Stimulated activated CD4-positive, alpha-beta T cell treated with anti-CD3 and anti-CD28 coated beads, Interleukin-2, amount 100 ng/mL, for 48 hours (primary cell): ENCODE results near the gene HAL.
A peak's percentile ranks its signal among the peaks of the same experiment; 100 is the strongest.

Source experiments
- DNase-seq, 2 donors: peaks; one replicate each; pipeline ENCODE4 v3.0.0-alpha.2; 2020

The HAL gene, protein sequence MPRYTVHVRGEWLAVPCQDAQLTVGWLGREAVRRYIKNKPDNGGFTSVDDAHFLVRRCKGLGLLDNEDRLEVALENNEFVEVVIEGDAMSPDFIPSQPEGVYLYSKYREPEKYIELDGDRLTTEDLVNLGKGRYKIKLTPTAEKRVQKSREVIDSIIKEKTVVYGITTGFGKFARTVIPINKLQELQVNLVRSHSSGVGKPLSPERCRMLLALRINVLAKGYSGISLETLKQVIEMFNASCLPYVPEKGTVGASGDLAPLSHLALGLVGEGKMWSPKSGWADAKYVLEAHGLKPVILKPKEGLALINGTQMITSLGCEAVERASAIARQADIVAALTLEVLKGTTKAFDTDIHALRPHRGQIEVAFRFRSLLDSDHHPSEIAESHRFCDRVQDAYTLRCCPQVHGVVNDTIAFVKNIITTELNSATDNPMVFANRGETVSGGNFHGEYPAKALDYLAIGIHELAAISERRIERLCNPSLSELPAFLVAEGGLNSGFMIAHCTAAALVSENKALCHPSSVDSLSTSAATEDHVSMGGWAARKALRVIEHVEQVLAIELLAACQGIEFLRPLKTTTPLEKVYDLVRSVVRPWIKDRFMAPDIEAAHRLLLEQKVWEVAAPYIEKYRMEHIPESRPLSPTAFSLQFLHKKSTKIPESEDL

DNA sequence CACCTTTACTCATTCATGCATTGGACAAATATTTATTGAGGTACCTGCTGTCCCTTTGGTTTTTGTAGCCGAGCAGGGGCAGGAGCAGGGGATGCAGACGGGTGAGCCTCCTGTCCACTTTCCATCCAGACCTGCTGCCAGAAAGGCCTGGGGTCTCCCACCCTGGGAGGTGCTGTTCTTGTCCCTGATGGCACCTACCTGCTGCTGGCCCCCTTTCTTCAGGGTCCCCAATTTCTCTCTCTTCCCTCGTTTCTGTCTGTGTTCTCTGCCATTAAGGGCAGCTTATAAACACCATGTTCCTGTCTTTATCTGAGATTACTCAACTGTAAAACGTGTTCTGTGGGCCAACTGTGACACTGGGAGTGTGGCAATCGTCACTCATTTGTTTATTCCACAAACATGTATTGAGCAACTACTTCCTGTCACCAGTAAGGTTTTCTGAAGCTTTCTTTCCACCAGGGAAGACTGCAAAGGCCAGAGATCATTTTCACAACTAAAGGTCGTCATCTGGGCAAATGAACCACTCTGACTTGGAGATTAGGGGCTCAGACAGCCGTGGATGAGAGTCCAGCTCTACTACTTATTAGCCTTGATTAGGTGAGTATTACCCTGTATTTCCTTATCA lies at the start of gene HAL:
Gene HAL, minus strand, starts transcription at position 311 of the 625 bp plus-strand sequence. CDS start 434 bp downstream, outside the sequence.
- DNase-seq, result no peak

DNA sequence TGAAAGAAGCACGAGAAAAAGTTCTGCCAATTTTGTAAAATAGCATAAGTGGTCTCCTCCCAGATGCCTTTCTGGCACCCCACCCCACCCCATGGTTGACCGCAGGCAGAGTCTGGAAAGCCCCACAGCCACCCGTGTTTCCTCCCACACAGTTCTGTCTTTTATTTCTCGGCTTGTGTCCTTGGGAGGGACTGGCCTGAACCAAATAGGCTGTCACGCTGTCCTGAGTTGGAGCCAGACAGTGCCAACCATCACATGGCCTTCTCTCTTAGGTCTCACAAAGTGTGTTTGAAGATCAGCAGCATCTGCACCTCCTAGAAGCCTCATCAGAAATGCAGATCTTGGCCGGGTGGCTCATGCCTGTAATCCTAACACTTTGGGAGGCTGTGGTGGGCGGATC lies 49.4 kb upstream of the HAL start:
- DNase-seq, result no peak

DNA sequence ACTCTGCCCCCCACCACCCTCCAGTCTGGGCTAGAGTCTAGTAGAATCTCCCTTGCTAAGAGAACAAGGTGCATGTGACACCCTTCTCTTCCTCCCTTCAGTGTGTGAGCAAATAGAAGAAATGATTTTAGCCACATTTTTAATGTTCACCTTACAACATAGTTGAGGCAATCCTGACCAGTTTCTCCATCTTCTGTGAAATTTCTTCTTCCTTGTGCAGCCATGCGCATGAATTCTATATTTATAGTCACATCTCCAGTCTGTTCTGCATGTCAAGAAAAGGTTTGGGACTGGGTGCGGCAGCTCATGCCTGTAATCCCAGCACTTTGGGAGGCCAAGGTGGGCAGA lies 48.8 kb upstream of the HAL start:
- no peak for DNase-seq

DNA sequence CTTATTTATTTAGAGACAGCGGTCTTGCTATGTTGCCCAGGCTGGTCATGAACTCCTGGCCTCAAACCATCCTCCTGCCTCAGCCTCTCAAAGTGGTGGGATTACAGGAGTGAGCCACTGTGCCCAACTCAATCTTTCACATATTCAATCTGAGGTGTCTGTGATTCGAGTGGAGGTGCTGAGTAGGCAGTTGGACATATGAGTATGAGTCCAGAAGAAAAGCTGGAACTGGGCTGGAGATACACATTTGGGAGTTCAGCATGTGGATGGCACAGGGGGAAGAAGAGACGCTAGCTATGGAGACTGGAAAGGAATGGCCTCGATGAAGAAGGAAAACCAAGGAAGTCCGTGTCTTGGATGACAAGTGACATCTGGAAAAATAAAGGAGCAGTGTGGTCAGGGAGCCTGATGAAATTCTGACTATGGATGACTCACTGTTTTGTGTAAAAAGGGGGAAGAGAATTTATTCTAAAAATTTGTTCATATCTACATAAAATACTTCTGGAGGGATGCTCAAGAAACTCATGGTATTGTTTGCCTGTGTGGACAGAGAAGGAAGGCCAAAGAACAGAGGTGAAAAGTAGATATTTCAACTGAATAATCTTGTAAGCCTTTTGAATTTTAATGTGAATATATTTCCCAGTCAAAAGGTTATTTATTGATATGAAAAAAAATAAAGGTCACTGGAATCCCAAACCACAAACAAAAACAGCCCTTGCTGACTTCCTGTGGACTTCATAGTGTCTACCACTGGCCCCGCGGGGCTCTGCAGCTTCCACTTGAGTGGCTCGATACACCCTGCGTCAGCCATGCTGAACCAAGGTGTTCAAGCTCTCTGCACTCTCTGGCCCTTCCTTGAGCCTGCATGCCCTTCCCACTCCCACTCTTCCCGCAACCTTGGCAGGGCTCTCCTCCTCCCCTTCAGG lies 48.1 kb upstream of the HAL start:
- DNase-seq, result no peak

DNA sequence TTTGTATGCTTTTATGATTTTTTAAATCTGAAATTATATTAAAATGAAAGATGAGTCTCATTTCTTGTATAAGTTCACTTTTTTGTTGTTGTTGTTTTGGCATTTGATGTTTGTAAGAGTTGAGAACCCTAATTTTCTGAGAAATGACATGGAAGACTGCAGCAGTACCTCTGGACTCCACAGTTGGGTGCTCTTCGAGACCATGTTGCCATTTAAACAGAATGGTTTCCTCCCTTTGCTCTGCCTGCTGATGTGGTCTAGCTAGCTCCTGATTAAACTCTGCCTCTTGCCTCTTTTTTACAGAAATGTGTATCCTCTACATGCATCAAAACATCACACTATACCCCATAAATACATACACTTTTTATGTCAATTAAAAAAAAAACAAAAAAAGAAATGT lies 45.0 kb upstream of the HAL start:
- no peak for DNase-seq

DNA sequence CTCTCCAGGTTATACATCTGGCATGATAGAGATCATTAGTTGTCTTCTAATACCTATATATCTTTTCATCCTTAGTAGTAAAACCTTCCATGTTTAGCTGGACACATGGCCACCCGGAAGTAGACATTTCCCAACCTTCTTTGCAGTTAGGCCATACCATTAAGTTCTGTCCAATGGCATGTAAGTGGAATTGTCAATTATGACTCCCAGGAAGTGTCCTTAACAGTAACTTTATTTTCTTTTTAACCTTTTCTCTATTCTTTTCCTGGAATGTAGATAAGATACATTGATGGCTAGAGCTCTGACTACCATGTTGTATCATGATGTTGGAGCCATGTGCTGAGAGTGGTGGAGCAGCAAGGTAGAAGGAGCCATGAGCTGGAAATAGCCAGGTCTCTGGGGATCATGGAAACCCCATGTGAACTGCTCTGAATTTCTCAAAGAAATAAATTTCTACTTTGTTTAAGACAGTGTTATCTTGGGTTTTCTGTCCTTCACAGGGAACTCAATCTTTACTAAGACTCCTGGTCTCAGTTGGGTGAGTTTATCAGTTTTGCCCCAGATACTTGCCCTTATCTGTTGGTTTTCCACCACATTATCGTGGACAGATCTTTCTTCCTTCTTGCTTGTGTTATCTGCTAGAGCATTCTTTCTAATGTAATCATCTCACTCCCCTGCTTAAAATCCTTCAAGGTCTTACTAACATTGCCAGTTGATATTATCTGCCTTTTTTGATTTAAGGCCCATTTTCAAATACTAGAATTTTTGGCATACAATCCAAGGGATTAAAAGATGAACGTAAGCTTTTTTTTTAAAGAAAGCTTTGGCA lies 44.4 kb upstream of the HAL start:
- DNase-seq, result no peak

DNA sequence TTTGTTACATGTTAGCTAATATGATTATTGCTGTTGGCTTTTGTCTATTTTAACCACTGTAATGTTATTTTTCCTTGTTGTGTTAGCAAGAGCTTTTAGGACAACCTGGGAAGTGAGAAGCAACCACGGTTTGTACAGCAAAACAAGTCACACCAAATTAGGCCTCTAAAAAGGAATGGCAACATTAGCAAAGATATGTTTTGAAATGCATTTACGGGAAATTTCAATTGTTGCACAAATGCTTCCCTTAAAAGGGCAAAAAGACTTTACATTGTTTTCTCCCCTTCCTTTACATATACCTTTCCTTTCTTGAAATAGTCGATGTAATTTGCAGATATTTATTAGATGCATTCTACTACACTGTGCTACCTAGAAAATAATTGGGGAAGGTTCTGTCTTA lies 43.4 kb upstream of the HAL start:
- DNase-seq, result no peak

DNA sequence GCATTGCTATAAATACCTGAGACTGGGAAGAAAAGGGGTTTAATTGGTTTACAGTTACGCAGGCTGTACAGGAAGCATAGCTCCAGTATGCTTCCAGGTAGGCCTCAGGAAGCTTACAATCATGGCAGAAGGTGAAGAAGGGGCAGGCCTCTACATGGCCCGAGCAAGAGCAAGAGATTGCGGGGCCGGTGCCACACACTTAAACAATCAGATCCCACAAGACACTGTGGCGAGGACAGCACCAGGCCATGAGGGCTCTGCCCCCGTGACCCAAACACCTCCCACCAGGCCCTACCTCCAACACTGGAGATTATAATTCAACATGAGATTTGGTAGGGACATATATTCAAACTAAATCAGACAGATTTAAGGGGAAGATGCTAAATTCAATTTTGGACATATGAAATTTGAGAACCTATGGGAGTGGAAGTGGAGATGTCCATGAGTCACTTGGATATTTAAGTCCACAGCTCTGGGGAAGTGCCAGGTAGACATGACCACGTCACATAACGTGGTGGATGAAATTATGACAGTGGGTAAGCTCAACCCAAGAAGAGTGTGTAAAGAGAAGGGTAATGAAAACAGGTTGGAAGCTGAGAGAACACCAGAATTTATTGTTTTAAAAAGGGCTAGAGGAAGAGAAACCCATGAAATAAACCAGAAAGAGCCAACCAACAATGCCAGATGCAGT lies 40.8 kb upstream of the HAL start:
- DNase-seq, result no peak

DNA sequence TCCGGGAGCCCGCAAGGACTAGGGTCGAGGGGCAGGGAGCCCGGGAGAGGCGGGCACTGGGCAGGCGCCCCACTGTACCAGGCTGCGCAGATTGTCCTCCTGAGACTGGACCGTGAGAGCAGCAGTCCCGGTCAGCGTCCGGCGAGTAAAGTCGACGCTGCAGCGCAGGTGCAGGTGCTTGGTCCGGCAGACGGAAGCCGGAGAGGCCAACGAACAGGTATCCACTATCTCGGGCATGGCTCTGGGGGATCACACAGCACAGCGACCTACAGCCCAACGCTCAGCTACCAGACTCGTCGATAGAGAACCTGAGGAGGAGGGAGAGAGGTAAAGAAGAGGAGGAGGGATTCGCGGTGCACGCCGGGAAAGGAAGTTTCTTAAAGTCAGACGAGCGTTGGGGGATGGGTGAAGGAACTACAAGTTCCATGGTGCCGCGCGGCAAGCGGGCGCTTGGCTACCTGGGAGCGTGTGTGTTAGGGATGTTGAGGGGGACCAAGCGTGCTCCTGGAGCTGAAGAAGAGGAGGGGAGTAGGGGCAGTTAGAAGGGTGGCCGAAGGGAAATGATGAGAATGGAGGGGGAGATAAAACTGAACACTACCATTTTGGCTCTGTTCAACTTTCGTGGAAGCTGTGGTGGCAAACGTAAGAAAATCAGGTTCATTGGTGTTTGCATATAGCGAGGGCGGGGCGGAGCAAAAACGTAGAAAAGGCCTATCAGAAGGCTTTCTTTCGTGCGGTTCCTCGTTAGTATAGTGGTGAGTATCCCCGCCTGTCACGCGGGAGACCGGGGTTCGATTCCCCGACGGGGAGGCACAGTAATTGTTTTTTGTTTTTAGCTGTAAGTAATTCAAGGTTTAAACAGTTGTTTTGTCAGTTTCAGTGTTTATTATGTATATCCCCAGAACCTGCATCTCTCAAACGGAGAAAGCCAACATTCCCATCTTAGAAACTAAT lies 39.4 kb upstream of the HAL start, which contains the start of gene LTA4H:
Gene LTA4H, minus strand, starts transcription at position 305 of the 954 bp plus-strand sequence. Its CDS starts 68 bp downstream, at position 237.
- DNase-seq, result peak; percentile 94 to 95

DNA sequence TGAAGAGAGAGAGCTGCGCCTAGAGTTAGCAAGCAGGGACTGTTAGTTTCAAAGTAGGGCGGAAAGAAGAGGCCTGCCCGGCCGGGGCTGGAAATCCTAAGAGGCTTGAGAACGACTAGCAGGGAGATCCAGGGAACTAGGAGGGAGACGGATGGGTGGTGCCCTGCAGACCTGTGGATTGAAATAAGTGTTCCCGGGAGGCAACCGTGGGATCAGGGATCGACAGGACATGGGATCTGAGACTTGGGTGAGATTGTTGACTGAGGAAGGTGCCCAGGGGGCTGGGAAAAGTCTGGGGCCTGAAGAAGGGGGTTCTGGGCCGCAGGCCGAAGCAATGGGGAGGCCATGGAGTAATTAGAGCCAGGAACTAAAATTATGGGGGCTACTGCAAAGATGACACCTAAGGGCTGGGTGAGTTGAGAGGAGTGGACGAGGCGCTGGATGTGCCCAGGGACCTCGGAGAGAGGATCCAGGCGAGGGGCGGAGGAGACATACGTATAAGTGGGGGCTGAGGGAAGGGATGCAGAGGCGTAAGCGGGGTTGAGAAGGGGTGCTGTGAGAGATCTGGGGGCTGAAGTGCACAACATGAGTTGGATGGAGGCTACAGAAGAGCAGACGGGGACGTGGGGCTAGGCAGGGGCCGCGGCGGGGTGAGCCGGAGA lies 38.6 kb upstream of the HAL start:
- DNase-seq, result no peak

DNA sequence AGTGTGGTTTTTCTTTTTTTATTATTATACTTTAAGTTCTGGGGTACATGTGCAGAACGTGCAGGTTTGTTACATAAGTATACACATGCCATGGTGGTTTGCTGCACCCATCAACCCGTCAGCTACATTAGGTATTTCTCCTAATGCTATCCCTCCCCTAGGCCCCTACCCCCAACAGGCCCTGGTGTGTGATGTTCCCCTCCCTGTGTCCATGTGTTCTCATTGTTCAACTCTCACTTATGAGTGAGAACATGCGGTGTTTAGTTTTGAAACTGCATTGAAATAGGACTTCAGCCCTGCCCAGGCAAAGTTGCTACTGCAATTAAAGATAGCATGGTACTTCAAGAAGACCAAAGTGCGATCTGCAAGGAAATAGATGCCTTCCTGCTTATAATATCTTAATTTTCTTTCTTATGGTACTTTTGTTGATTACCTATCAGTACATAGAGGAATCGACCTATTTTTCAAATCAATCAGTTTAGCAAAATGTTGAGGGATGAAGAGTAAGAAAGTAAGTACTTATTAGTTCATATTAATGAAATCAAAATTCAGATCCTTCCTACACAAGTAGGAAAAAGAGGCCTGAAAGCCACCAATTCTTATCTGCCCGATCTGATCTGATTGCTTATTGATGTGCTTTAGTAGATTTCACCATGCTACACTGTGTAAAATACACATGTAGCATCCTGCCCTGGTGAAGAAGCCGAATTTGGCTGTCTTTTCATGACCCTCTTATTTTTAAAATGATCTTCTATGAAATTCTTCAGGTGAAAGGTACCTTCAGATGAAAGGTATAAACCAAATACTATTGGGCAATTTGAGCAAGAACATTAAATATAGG lies 37.6 kb upstream of the HAL start:
- DNase-seq, result no peak

DNA sequence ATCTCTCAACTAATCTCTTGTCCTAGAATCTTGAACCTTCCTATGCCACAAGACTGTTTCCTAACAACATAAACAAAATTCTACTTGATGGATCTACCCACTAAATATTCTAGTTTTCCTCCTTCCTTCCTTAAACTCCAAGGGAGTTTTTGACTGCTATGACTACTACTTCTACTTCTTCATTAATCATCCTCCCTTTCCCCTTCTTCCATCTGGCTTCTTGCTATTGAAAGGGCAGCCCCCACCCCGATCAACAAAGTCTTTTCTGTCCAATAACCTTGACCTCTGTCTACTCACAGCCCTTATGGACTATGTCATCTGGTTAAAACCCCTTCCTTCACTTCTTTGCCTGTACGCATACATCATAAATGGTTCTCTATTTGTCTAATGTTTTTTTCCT lies 33.7 kb upstream of the HAL start:
- DNase-seq, result no peak

DNA sequence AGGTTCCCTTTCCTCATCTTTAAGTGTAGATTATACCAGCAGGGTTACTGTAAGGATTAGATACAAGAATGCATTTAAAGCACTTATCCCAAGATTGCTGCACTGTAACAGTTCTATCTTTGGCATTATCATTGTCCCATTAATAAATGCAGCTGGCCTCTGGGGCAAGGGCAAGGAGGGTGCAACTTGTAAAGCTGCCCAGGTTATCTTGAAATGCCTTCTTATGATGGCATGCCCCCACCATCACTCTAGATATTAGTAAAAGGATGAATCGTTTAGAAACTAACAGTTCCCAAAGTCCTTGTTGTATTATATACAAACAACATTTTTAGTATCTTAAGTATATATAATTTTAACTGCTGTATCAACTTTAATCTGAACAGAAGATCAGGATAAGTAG lies 32.4 kb upstream of the HAL start:
- DNase-seq, result no peak

DNA sequence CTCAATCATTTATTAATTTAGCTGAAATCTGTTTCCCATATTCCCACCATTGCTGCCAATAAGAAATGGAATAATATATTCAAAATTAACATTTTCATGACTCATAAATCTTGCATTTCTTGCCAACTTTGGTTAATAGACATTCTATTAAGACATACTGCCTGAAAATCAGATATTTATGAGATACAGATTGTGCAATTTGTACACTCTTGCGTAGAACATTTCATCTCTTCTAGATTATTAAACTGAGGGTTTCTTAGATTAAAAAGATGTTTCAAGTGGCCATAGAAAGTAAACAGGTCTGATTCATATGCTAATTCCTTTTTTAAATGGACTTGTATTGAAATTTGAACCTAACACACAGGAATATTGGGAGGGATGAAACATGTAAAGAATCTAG lies 30.2 kb upstream of the HAL start:
- DNase-seq, result no peak

DNA sequence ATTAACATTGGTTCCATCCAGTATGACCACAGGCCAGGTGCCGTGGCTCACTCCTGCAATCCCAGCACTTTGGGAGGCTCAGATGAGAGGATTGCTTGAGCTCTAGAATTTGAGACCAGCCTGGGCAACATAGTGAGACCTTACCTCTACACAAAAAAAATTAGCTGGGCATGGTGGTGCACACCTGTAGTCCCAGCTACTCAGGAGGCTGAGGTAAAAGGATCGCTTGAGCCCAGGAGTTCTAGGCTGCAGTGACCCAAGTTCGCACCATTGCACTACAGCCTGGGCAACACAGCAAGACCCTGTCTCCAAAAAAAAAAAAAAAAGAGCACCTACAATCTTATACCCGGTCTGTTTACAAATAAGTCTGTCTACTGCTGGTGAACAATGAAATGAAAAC lies 29.4 kb upstream of the HAL start:
- no peak for DNase-seq

DNA sequence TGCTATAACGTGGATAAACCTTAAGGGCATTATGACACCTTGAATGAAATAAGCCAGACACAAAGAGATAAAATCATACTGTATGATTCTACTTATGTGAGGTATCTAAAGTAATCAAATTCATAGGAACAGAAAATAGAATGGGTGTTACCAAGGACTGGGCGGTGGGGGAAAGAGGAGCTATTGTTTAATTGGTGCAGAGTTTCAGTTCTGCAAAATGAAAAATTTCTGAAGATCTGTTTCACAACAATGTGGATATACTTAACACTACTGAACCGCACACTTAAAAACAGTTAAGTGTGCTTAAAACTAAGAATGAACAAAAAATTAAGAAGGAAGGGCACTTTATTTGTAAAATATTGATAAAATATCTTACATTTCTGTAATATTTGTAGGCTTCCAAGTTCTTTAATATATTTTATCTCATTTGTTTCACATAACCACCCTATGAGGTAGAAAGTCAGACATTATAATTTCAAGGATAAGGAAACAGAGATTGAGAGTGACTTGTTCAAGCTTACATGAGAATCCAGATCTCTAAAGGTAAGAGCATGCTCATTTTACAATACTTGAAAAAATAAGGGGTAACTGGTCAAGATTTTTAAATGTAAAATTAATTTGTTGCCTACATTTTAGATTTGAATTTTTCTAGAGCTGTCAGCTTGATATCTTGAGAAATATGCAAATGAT lies 24.3 kb upstream of the HAL start:
- DNase-seq, result no peak

DNA sequence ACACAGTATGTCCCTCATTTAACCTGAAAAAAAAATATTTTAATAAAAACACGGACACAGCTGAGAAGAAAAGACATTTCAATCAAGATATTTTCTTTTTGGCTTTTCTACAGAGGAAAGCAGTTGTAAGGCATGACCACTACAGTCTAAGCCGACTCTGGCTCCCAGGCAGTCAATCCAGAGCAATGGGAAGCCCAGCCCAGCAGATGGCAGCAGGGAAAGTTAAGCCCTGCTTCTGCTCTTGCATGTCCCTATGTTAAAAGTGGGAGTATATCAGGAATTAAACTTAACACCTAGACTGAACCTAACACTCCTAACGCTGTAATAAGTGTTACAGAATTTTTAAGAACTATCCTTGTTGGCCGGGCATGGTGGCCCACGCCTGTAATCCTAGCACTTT lies 19.5 kb upstream of the HAL start:
- DNase-seq, result no peak
